SU-DHL-6 (cell line): ENCODE results near the gene TNS4.

Experiments used
- H2AFZ ChIP-seq: fragments of 200-600 bp; sonication (generic); 2 replicates; pipeline ENCODE4 v1.6.1; 2014; ENCODE audit warnings: low read depth, mild to moderate bottlenecking, moderate library complexity, mixed read lengths, antibody characterized with exemption, low read length; ENCODE audit not compliant: severe bottlenecking
- H3F3A ChIP-seq: fragments of 200-600 bp; shearing (Covaris generic); 2 replicates; pipeline ENCODE4 v1.6.0; 2016; ENCODE audit warnings: antibody characterized with exemption, mild to moderate bottlenecking; ENCODE audit not compliant: insufficient read depth
- H3K27ac ChIP-seq: fragments of 200-600 bp; sonication (generic); 2 replicates; pipeline ENCODE4 v1.5.1; 2016; ENCODE audit warnings: low read depth, mild to moderate bottlenecking, low read length, moderate library complexity, mixed read lengths
- H3K27me3 ChIP-seq: fragments of 200-600 bp; sonication (generic), shearing (Covaris generic); 2 replicates; pipeline ENCODE4 v1.6.0; 2014; ENCODE audit warnings: mild to moderate bottlenecking, low read length
- H3K36me3 ChIP-seq: fragments of 200-600 bp; sonication (generic); 2 replicates; pipeline ENCODE4 v1.6.1; 2014; ENCODE audit warnings: mild to moderate bottlenecking, low read length, mixed read lengths
- H3K4me2 ChIP-seq: fragments of 300-600, 200-600 bp; shearing (Covaris generic), sonication (generic); 2 replicates; pipeline ENCODE4 v1.6.0; 2014; ENCODE audit warnings: low read length, low read depth, mild to moderate bottlenecking; ENCODE audit not compliant: poor library complexity, severe bottlenecking
- H3K4me3 ChIP-seq: fragments of 200-600 bp; sonication (generic); 2 replicates; pipeline ENCODE4 v1.5.1; 2014; ENCODE audit warnings: antibody characterized with exemption, low read length, mild to moderate bottlenecking, mixed read lengths; ENCODE audit not compliant: insufficient read depth, poor library complexity, severe bottlenecking
- H3K79me2 ChIP-seq: fragments of 200-600 bp; sonication (generic); 2 replicates; pipeline ENCODE4 v1.6.1; 2014; ENCODE audit warnings: mild to moderate bottlenecking, low read length, moderate library complexity; ENCODE audit not compliant: insufficient read depth
- H3K9ac ChIP-seq: fragments of 200-600 bp; sonication (generic); 2 replicates; pipeline ENCODE4 v1.7.0; 2014; ENCODE audit warnings: mild to moderate bottlenecking, low read length
- H3K9me2 ChIP-seq: fragments of 200-600 bp; sonication (generic); replicated peaks from 2 replicates; pipeline ENCODE4 v1.6.1; 2014; ENCODE audit warnings: low read length; ENCODE audit not compliant: insufficient read depth
- H3K9me3 ChIP-seq: fragments of 200-600 bp; sonication (generic); 2 replicates; pipeline ENCODE4 v1.6.1; 2014; ENCODE audit warnings: low read length, mixed read lengths; ENCODE audit not compliant: insufficient read depth
- H4K20me1 ChIP-seq: fragments of 200-600 bp; sonication (generic); 2 replicates; pipeline ENCODE4 v1.6.1; 2014; ENCODE audit warnings: low read depth, mild to moderate bottlenecking, antibody characterized with exemption, low read length, moderate library complexity, mixed read lengths
- CTCF ChIP-seq: fragments of 200-600 bp; sonication (generic); IDR thresholded peaks from one replicate; pipeline ENCODE4 v1.5.1; 2017; ENCODE audit warnings: antibody characterized with exemption, mild to moderate bottlenecking, low read length, moderate library complexity; ENCODE audit not compliant: insufficient read depth, poor library complexity, severe bottlenecking
- EZH2phosphoT487 ChIP-seq: fragments of 200-600 bp; sonication (generic), shearing (Covaris generic); conservative IDR thresholded peaks from 2 replicates; pipeline ENCODE4 v1.6.1; 2018; ENCODE audit warnings: mild to moderate bottlenecking, antibody characterized with exemption, low read length, moderate library complexity, mixed read lengths

TNS4 gene

GRCh38 chr17:40530531-40530994 lies 29.1 kb upstream of the TNS4 start:
- H3K9ac ChIP-seq: no peak overlapping the region
- H3K4me2 ChIP-seq: no peak overlapping the region
- no peaks in the 10 kb centered on the region for H4K20me1 ChIP-seq
- H3F3A ChIP-seq: no peaks in the 10 kb centered on the region
- no peaks in the 10 kb centered on the region for H3K9me2 ChIP-seq
- peaks cover 7% of the 10 kb centered on the region; the same call in 1 of the 2 replicates for H3K9me3 ChIP-seq
- peaks cover 2% of the 10 kb centered on the region; the same call in 1 of the 2 replicates for H3K27me3 ChIP-seq
- H3K27ac ChIP-seq: no peak overlapping the region
- TF ChIP-seq CTCF: no peak
- no peak for TF ChIP-seq EZH2phosphoT487
- no peaks in the 10 kb centered on the region for H3K79me2 ChIP-seq
- H3K4me3 ChIP-seq: no peak overlapping the region
- no peaks in the 10 kb centered on the region for H3K36me3 ChIP-seq
- H2AFZ ChIP-seq: no peak overlapping the region

GRCh38 chr17:40529991-40530390 lies 28.6 kb upstream of the TNS4 start:
- no peaks in the 10 kb centered on the region for H3K79me2 ChIP-seq
- H4K20me1 ChIP-seq: no peaks in the 10 kb centered on the region
- H3K9me2 ChIP-seq: no peaks in the 10 kb centered on the region
- H3K9ac ChIP-seq: no peak overlapping the region
- no peak overlapping the region for H3K27ac ChIP-seq
- H3K9me3 ChIP-seq: peaks cover 11% of the 10 kb centered on the region; the same call in 1 of the 2 replicates
- no peak for TF ChIP-seq CTCF
- TF ChIP-seq EZH2phosphoT487: no peak
- no peak overlapping the region for H3K4me2 ChIP-seq
- peaks cover 7% of the 10 kb centered on the region; the same call in 1 of the 2 replicates for H3K27me3 ChIP-seq
- H3F3A ChIP-seq: no peaks in the 10 kb centered on the region
- no peak overlapping the region for H2AFZ ChIP-seq
- H3K4me3 ChIP-seq: no peak overlapping the region
- no peaks in the 10 kb centered on the region for H3K36me3 ChIP-seq

- peaks cover 18% of the 10 kb centered on the region for H3K9me3 ChIP-seq
- H2AFZ ChIP-seq: no peak overlapping the region
- no peak overlapping the region for H3K9ac ChIP-seq
- H3F3A ChIP-seq: no peaks in the 10 kb centered on the region
- no peaks in the 10 kb centered on the region for H3K79me2 ChIP-seq
- H3K27ac ChIP-seq: no peak overlapping the region
- no peaks in the 10 kb centered on the region for H3K36me3 ChIP-seq
- no peak overlapping the region for H3K4me2 ChIP-seq
- TF ChIP-seq EZH2phosphoT487: no peak
- TF ChIP-seq CTCF: no peak
- no peak overlapping the region for H3K4me3 ChIP-seq
- H3K9me2 ChIP-seq: no peaks in the 10 kb centered on the region
- H3K27me3 ChIP-seq: peaks cover 11% of the 10 kb centered on the region; the same call in 1 of the 2 replicates
- H4K20me1 ChIP-seq: no peaks in the 10 kb centered on the region
Measured at GRCh38 chr17:40528692-40529417, 27.4 kb upstream of the TNS4 start.
